GM12892 (cell line): ENCODE data around the gene STAG1.
A peak's percentile ranks its signal among the peaks of the same experiment; 100 is the strongest.
"Not testable (repeated sequence)": the region's sequence is repeated elsewhere in the genome, so short reads cannot be mapped to it uniquely, and the experiment has no call there.

ENCODE experiments used
- DNase-seq: peaks from one replicate; pipeline ENCODE4 v3.0.0; 2011; ENCODE audit not compliant: insufficient read length
- FAIRE-seq: peaks from 2 replicates; lab custom pipeline; 2011; peaks lifted over from hg19 to GRCh38; lab: Jason Lieb, UNC
- POLR2A ChIP-seq: IDR thresholded peaks from 2 replicates; pipeline ENCODE4 v1.6.1; 2011; ENCODE audit warnings: low read depth, low read length, control low read depth
- POLR2AphosphoS5 ChIP-seq: IDR thresholded peaks from 2 replicates; pipeline ENCODE4 v1.6.1; 2011; ENCODE audit warnings: low read depth, low read length, control low read depth
- TAF1 ChIP-seq: IDR thresholded peaks from 2 replicates; pipeline ENCODE4 v1.6.1; 2011; ENCODE audit warnings: low read depth, mild to moderate bottlenecking, control low read depth, low read length, borderline replicate concordance

Gene STAG1

DNA sequence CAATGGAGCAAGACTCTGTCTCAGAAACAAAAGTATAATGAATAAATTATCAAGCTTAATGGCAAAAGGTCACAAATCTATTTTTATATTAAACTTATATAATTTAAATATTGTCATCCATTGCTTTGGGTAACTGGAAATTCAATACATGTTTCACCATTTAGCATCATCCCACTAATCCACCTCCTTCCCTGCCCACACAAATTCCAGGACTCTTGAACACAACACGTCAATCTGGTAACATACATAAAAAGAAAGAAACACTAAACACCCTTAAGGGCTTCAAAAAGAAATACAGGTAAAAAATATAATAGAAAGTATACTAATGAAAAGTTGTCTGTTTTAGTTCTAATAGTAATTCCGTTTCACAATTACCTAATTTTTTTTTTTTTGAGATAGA, 149.4 kb downstream of the STAG1 start:
- DNase-seq (no peak), FAIRE-seq (no peak)
- TF ChIP-seq POLR2AphosphoS5 (no peak), POLR2A (no peak), TAF1 (no peak)

DNA sequence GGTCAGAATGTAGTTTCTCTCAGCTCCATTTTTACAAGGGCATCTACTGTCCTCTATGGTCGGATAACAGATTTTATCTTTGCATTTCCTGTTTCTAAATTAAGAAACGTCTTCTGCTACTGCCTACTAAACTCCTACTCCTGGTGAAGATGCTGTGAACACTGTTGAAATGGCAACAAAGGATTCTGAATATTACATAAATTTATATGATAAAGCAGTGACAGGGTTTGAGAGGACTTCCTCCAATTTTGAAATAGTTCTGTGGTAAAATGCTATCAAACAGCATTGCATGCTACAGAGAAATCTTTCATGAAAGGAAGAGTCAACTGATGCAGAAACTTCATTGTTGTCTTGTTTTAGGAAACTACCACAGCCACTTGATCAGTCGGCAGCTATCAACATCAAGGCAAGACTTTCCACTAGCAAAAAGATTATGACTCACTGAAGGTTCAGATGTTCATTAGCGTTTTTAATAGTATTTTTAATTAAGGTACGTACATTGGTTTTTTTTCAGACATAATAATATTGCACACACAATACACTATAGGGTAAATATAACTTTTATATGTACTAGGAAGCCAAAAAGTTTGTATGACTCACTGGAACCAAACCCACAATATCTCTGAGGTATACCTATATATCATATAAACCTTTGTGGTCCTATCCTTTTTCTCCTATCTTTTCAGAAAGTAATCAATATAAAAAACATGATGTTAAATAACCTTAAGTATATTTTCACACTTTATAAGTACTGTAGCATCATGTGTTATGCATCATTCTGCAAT, 156.1 kb downstream of the STAG1 start:
- no peak for TF ChIP-seq POLR2A
- no peak for TF ChIP-seq TAF1
- no peak for TF ChIP-seq POLR2AphosphoS5
- peak; percentile 78 for FAIRE-seq
- no peak for DNase-seq

DNA sequence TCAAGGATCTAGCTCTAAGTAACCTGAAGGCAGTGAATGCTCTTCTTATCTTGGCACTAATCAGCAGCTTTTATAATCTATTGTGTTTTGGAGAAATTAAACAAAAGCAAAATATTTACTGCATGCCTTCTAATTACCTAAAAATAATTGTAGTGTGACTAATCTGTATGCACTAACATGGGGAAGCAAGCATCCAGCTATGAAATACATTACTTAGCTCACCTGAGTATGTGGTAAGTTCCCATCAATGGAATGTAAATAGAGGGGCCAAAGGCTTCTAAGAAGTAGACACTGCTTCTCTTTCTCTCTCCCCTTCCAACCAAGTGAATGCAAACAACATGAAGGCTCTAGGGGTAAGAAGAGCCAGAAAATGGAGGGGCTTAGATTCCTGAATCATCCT, 165.6 kb downstream of the STAG1 start:
- FAIRE-seq (no peak), DNase-seq (no peak)
- TF ChIP-seq TAF1: no peak
- no peak for TF ChIP-seq POLR2AphosphoS5
- no peak for TF ChIP-seq POLR2A

DNA sequence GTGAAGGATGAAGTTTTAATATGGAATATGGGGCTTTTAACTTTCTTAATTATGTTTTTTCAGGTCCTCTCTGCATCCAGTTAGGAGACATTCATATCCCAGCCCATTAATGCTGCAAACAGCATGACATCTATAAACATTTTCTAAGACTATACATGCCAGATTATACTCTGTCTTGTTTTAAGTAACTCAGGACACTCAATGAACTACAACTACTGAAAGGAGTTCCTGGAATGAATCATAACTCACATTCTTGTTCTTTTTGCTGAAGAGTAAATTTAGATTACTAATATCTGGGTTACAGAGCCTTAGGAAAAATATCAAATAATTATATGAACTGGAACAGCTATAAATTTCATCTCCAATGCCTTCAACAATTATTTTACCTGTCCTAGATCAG, 167.4 kb downstream of the STAG1 start:
- DNase-seq (no peak), FAIRE-seq (no peak)
- TF ChIP-seq POLR2A: no peak
- TF ChIP-seq POLR2AphosphoS5: no peak
- TF ChIP-seq TAF1: no peak

DNA sequence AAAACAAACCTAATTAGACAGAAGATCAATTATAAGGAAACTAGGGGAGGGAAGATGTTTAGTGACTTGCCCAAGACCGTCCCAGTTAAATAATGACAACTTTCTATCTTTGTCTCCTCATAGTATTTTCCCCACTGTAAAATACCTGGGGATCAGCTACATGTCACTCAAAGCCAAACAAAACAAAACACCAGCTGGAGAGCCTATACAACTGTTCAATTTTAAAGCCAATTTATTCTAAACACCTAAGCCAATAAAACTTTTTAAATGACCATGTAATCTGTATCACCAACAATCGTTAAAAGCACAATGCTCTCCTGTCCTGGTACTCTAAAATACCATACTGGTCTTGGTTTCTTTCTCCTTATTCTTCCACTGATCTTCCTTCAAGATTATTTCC, 168.4 kb downstream of the STAG1 start:
- DNase-seq (no peak), FAIRE-seq (no peak)
- TF ChIP-seq POLR2A (no peak), POLR2AphosphoS5 (no peak), TAF1 (no peak)

DNA sequence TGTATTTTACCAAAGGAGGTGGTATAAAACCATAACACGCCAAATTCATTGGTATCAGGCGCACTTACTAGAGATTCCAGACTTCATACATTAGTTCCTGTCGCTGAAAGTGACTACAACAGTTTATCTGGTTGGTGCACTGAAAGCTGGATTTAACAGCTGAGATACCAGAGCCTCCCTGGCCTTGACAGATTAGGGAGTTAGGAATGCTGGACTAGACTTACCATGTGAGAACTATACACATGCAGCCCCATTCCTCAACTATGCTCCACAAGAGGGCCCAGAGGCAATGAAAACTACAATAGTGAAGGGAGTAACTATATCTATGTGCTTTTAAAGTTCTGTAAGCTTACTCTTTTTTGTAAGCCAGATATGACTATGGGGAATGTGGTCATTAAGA, 174.4 kb downstream of the STAG1 start:
- TF ChIP-seq POLR2A (no peak), TAF1 (no peak), POLR2AphosphoS5 (no peak)
- FAIRE-seq (no peak), DNase-seq (no peak)

DNA sequence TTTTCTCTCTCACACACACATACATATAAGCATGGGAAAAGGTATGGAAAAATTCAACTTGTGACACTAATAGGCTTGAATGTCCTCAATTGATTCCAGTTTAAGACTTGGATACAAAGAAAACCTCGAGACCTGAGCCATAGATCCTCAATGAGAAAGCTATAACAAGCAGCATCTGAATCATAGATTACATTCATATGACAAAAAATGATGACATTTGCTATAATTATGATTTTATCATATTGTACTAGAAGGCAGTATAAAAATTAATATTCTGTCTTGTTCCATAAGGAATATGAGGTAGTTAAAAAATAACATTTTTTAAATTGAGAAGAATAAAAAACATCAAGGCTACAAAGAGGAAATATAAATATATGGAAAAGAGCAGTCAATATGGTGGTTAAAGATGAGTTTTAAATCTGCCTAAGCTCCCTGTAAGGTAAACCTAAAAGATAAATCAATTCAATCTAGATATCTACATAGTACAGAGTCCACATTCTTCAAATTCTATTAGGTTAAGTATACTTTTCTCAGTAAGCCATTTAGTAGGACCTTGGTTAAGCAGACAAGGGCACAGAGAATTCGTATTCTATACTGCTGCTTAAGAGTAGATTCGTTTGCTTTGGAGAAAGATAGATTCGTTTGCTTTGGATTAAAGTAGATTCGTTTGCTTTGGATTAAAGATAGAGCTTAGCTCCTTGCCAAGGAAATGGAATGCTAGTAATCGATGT, 175.7 kb downstream of the STAG1 start:
- TF ChIP-seq TAF1 (no peak), POLR2A (no peak), POLR2AphosphoS5 (no peak)
- FAIRE-seq (no peak), DNase-seq (no peak)

DNA sequence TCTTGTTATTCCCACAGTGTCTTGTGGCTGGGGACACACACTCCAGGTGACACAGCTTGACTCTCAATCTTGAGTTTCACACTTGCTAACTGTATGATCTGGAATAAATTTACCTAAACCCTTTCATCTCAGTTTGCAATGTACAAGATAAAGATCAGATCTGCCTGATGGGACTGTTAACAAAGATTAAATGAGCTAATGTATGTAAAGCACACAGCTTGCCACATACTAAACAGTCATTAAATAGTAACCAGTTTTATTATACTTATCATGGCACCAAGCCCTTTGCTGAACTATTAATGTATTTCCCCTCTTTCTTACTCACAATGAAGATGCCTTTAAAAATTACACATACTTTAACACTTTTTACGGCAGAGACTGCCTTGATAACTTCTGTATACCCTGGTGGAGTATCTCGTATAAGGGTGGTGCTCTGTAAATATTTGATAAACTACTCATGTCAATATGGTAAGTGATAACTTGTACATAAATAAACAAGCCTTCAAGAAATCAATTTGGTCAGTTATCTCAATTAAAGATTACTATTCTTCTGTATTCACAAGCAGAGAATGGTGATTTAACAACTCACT, 184.5 kb downstream of the STAG1 start:
- no peak for DNase-seq
- FAIRE-seq: no peak
- no peak for TF ChIP-seq TAF1
- no peak for TF ChIP-seq POLR2AphosphoS5
- no peak for TF ChIP-seq POLR2A

DNA sequence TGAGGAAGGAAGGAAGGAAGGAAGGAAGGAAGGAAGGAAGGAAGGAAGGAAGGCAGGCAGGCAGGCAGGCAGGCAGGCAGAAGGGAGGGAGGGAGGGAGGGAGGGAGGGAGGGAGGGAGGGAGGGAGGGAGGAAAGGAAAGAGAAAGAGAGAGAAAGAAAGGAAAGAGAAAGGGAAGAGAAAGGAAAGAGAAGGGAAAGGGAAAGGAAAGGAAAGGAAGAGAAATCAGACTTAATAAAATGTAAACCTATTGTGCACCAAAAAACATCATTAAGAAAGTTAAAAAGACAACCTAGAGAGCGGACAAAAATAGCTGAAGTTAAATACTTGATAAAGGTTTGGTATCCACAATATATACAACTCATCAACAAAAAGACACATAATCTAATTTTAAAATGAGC, 187.2 kb downstream of the STAG1 start:
- FAIRE-seq, DNase-seq: not testable (repeated sequence)

DNA sequence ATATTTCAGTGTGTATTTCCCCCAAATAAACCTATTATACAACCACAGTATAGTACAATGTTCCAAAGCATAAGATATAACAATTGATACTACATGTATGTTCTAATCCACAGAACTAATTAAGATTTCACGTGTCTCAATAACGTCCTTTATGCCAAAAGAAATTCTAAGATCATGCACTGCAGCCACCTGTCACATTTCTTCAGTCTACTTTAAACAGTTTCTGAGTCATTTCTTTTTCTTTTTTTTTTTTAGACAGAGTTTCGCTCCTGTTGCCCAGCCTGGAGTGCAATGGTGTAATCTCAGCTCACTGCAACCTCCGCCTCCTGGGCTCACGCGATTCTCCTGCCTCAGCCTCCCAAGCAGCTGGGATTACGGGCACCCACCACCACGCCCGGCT, 190.2 kb downstream of the STAG1 start:
- TF ChIP-seq POLR2A: no peak
- no peak for TF ChIP-seq POLR2AphosphoS5
- no peak for TF ChIP-seq TAF1
- DNase-seq (no peak), FAIRE-seq (no peak)

DNA sequence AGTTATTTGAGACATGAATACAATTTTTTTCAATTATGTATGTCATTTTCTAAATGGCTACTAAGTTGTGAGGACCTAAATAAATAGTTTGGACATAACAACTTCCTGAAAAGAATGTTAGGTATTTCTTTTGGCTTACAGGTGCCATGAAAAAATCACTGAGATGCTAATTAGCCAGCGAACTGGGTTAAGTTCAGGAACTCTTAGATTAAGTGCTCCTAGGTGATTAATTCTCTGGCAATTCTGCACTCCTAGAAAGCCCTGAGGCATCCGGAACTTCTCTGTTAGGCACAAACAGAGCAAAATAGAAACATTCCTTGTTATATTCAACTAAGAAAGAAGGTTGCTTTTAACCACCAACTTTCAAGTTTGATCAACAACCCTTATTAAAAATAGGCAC, 192.3 kb downstream of the STAG1 start:
- no peak for DNase-seq
- TF ChIP-seq POLR2AphosphoS5: no peak
- TF ChIP-seq POLR2A: no peak
- TF ChIP-seq TAF1: no peak
- peak; percentile 5 for FAIRE-seq

DNA sequence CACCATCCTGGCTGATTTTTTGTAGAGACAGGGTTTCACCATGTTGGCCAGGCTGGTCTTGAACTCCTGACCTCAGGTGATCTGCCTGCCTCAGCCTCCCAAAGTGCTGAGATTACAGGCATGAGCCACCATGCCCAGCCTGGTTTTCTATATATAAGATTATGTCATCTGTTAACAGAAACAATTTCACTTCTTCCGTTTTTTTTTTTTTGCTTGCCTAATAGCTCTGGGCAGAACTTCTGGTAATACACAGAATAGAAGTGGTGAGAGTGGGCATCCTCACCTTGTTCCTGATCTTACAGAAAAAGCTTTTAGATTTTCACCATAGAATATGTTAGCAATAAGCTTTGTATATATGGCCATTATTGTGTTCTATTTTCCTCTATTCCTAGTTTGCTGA, 202.7 kb downstream of the STAG1 start:
- DNase-seq, FAIRE-seq: not testable (repeated sequence)

DNA sequence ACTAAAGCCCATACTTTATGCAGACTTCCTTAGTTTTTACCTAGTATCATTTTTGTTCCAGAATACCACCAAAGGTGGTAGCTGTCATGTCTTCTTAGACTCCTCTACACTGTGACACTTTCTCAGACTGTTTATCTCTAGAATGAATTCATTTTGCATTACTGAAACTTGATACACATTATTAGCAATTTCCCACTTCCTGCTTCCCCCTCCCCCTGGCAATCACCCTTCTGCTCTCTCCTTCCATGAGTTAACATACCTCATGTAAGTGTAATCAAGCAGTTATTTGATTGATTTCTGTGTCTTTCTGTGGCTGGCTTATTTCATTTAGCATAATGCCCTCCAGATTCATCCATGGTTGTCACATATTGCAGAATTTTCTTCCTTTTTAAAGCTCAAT, 204.9 kb downstream of the STAG1 start:
- TF ChIP-seq TAF1 (no peak), POLR2A (no peak), POLR2AphosphoS5 (no peak)
- DNase-seq (no peak), FAIRE-seq (no peak)
